ENCODE measurements around the gene ACTL10.

DNA sequence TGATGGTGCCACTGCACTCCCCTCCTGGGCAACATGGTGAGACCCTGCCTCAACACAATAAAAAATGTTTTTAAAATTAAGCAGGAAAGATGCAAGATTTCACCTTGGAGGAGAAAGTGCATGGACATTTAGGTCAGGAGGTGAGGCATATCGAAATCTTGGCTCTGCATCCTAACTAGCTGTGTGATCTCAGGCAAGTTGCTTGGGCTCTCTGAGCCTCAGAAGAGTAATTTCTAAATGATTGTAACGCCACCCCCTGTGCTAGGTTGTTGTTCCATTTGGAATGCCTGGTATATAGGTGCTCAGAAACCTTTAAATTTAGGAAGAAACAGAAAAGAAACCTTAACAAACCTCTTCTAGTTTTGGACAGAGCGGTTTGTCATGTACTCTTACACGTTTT is 40.6 kb upstream of the ACTL10 start:
- TF ChIP-seq, protein P1, sequence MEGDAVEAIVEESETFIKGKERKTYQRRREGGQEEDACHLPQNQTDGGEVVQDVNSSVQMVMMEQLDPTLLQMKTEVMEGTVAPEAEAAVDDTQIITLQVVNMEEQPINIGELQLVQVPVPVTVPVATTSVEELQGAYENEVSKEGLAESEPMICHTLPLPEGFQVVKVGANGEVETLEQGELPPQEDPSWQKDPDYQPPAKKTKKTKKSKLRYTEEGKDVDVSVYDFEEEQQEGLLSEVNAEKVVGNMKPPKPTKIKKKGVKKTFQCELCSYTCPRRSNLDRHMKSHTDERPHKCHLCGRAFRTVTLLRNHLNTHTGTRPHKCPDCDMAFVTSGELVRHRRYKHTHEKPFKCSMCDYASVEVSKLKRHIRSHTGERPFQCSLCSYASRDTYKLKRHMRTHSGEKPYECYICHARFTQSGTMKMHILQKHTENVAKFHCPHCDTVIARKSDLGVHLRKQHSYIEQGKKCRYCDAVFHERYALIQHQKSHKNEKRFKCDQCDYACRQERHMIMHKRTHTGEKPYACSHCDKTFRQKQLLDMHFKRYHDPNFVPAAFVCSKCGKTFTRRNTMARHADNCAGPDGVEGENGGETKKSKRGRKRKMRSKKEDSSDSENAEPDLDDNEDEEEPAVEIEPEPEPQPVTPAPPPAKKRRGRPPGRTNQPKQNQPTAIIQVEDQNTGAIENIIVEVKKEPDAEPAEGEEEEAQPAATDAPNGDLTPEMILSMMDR (IDR thresholded peaks at IDR 0.05) = no peak
- no peak for TF ChIP-seq POLR2A (IDR thresholded peaks at IDR 0.05)
